NCI-H460 (cell line): ENCODE results near the gene ICAM4. TPM values are rescaled to one million over a fixed set of nuclear protein-coding genes. Genes with fewer than 3 reads are reported as not detected.
"Not testable (repeated sequence)": the region's sequence is repeated elsewhere in the genome, so short reads cannot be mapped to it uniquely, and the experiment has no call there.

Experiments used
- DNase-seq: peaks from one replicate; pipeline ENCODE4 v3.0.0-alpha.2; 2016; ENCODE audit warnings: low read depth; ENCODE audit errors: extremely low read depth
- total RNA-seq: library from RNA; depleted of rRNA; stranded (reverse); fragments of >200 nt; shearing (Covaris generic); gene quantifications from 2 replicates; pipeline ENCODE4 v1.2.3, GENCODE V29; 2014

ICAM4 gene
- total RNA-seq, 1 experiment from 2014 or later: not detected

- no peak for DNase-seq
Observed at GRCh38 chr19:10266706-10267105, 20.0 kb upstream of the ICAM4 start.

- DNase-seq: no peak
Observed at GRCh38 chr19:10268071-10268470, 18.7 kb upstream of the ICAM4 start.

GRCh38 chr19:10269333-10270179, 17.2 kb upstream of the ICAM4 start:
- DNase-seq: peak; percentile 56

- no peak for DNase-seq
Observed at GRCh38 chr19:10270180-10270615, 16.6 kb upstream of the ICAM4 start.

- no peak for DNase-seq
Observed at GRCh38 chr19:10270616-10271394, 15.9 kb upstream of the ICAM4 start, which contains the start of gene ICAM1. Gene ICAM1 (plus strand): TSS chr19:10271120. CDS start chr19:10271160, 40 bp downstream.

- DNase-seq: no peak
Observed at GRCh38 chr19:10271543-10272086, 15.1 kb upstream of the ICAM4 start.

GRCh38 chr19:10274589-10274988, 12.2 kb upstream of the ICAM4 start:
- DNase-seq: no peak

GRCh38 chr19:10277795-10278589, 8.8 kb upstream of the ICAM4 start:
- DNase-seq: no peak

GRCh38 chr19:10278935-10279334, 7.8 kb upstream of the ICAM4 start:
- no peak for DNase-seq

- DNase-seq: no peak
Observed at GRCh38 chr19:10279737-10280442, 6.9 kb upstream of the ICAM4 start.

- not testable (repeated sequence) for DNase-seq
Observed at GRCh38 chr19:10282043-10282442, 4.7 kb upstream of the ICAM4 start.

- no peak for DNase-seq
Observed at GRCh38 chr19:10283301-10284064, 3.3 kb upstream of the ICAM4 start.

GRCh38 chr19:10284065-10284959, 2.4 kb upstream of the ICAM4 start:
- DNase-seq: no peak

- DNase-seq: no peak
Observed at GRCh38 chr19:10284960-10285278, 1.8 kb upstream of the ICAM4 start.

- DNase-seq: no peak
Observed at GRCh38 chr19:10285393-10285792, 1.4 kb upstream of the ICAM4 start.

GRCh38 chr19:10288662-10289166, 2.0 kb downstream of the ICAM4 start:
- peak; percentile 58 for DNase-seq

GRCh38 chr19:10289167-10289835, 2.5 kb downstream of the ICAM4 start:
- peak; percentile 24 for DNase-seq
